A549 (cell line): ENCODE measurements around the gene F2RL2.

Experiments used
- CTCF ChIP-seq: fragments of >200 bp; sonication (Bioruptor Twin); formaldehyde crosslinking; IDR thresholded peaks from 3 replicates; pipeline ENCODE4 v1.5.1; 2016
- FOSL2 ChIP-seq, 2 experiments: fragments of 450-650 bp in 1 of 2; fragments of >200 bp in 1 of 2; sonication (Bioruptor Twin) in 1 of 2; formaldehyde crosslinking; IDR thresholded peaks; 2 replicates each; pipeline versions ENCODE4 v1.5.0 to v1.6.1; 2016 to 2020; ENCODE audit warnings: mild to moderate bottlenecking in 1 of 2, moderate library complexity in 1 of 2
- JUNB ChIP-seq: fragments of >200 bp; sonication (Bioruptor Twin); formaldehyde crosslinking; IDR thresholded peaks from 2 replicates; pipeline ENCODE4 v1.6.1; 2016
- MAFK ChIP-seq: fragments of 450-650 bp; IDR thresholded peaks from 2 replicates; pipeline ENCODE4 v1.6.1; 2014; ENCODE audit not compliant: partially characterized antibody
- MAX ChIP-seq: IDR thresholded peaks from 2 replicates; pipeline ENCODE4 v1.6.1; 2012
- MAZ ChIP-seq: fragments of 150-350 bp; IDR thresholded peaks from 2 replicates; pipeline ENCODE4 v1.6.1; 2014; ENCODE audit warnings: antibody characterized with exemption, low read depth, low read length, borderline replicate concordance
- POLR2A ChIP-seq: IDR thresholded peaks from 2 replicates; pipeline ENCODE4 v1.6.1; 2012; ENCODE audit warnings: mild to moderate bottlenecking, low read length
- RAD21 ChIP-seq, 2 experiments: fragments of >200 bp in 1 of 2; sonication (Bioruptor Twin) in 1 of 2; formaldehyde crosslinking in 1 of 2; IDR thresholded peaks in 1 of 2; conservative IDR thresholded peaks in 1 of 2; 2 replicates in 1 of 2; 3 replicates in 1 of 2; pipeline ENCODE4 v1.6.1; 2012 to 2018; ENCODE audit warnings: inconsistent platforms in 1 of 2
- REST ChIP-seq: fragments of 200-600 bp; sonication (generic); IDR thresholded peaks from 2 replicates; pipeline ENCODE4 v1.6.1; 2016; ENCODE audit warnings: antibody characterized with exemption, mild to moderate bottlenecking, moderate library complexity
- RNF2 ChIP-seq: fragments of 200-600 bp; sonication (generic); IDR thresholded peaks from 2 replicates; pipeline ENCODE4 v1.6.1; 2016; ENCODE audit warnings: low read depth, mild to moderate bottlenecking, antibody characterized with exemption, moderate library complexity, borderline replicate concordance
- SMC3 ChIP-seq: fragments of >200 bp; sonication (Bioruptor Twin); formaldehyde crosslinking; IDR thresholded peaks from 3 replicates; pipeline ENCODE4 v1.6.1; 2018; ENCODE audit warnings: inconsistent platforms
- USF2 ChIP-seq: fragments of 450-650 bp; IDR thresholded peaks from 2 replicates; pipeline ENCODE4 v1.6.1; 2014; ENCODE audit warnings: antibody characterized with exemption

- TF ChIP-seq POLR2A (no peak), REST (no peak), CTCF (no peak), SMC3 (no peak), RAD21 (conservative IDR thresholded peaks at IDR 0.05 in 1 of 2, IDR thresholded peaks at IDR 0.05 in 1 of 2) (no peak), USF2 (no peak), FOSL2 (IDR thresholded peaks at IDR 0.05) (no peak), FOSL2 (CRISPR knock-in tag; IDR thresholded peaks at IDR 0.05) (no peak), RNF2 (no peak), MAX (no peak), JUNB (no peak), MAFK (no peak), MAZ (no peak)
Observed at GRCh38 chr5:76571559-76571958, 51.6 kb downstream of the F2RL2 start.
